HG03159 (cell line): Measurements from ENCODE around the gene CORO1C.

ENCODE experiments used
- ATAC-seq: cut with Tn5 transposase; IDR thresholded peaks from one replicate; pipeline ENCODE4 v1.9.1; 2021; ENCODE audit warnings: mild to moderate bottlenecking, moderate library complexity; ENCODE audit not compliant: unreplicated experiment

The CORO1C gene

GRCh38 chr12:108653922-108654321 lies 77.4 kb downstream of the CORO1C start:
- ATAC-seq, result no peak

GRCh38 chr12:108653082-108653516 lies 78.2 kb downstream of the CORO1C start:
- ATAC-seq, result no peak

- no peak for ATAC-seq
Observed at GRCh38 chr12:108650083-108650482, 81.2 kb downstream of the CORO1C start.

GRCh38 chr12:108649669-108650068 lies 81.6 kb downstream of the CORO1C start:
- no peak for ATAC-seq

GRCh38 chr12:108649126-108649525 lies 82.2 kb downstream of the CORO1C start:
- no peak for ATAC-seq

- ATAC-seq, result no peak
Observed at GRCh38 chr12:108648371-108648770, 82.9 kb downstream of the CORO1C start.

GRCh38 chr12:108647585-108648287 lies 83.6 kb downstream of the CORO1C start:
- ATAC-seq, result no peak

GRCh38 chr12:108646600-108647579 lies 84.4 kb downstream of the CORO1C start:
- no peak for ATAC-seq

GRCh38 chr12:108645686-108646599 lies 85.4 kb downstream of the CORO1C start:
- no peak for ATAC-seq

GRCh38 chr12:108644811-108645120 lies 86.6 kb downstream of the CORO1C start:
- no peak for ATAC-seq

- no peak for ATAC-seq
Observed at GRCh38 chr12:108643941-108644810, 87.1 kb downstream of the CORO1C start.

- ATAC-seq, result no peak
Observed at GRCh38 chr12:108642899-108643654, 88.2 kb downstream of the CORO1C start.

- no peak for ATAC-seq
Observed at GRCh38 chr12:108642269-108642870, 88.9 kb downstream of the CORO1C start.

- ATAC-seq, result no peak
Observed at GRCh38 chr12:108641446-108642268, 89.7 kb downstream of the CORO1C start.

GRCh38 chr12:108640802-108641445 lies 90.4 kb downstream of the CORO1C start:
- no peak for ATAC-seq

- no peak for ATAC-seq
Observed at GRCh38 chr12:108638997-108639822, 92.1 kb downstream of the CORO1C start.
